NCI-H128 (cell line): ENCODE data around the gene B3GAT1.

Experiments
- DNase-seq: peaks from one replicate; lab custom pipeline; 2025; ENCODE audit not compliant: unreplicated experiment; lab: John Stamatoyannopoulos, UW

B3GAT1 gene

GRCh38 chr11:134374891-134375550 is 37.0 kb downstream of the B3GAT1 start:
- no peak for DNase-seq

GRCh38 chr11:134374171-134374570 is 37.9 kb downstream of the B3GAT1 start:
- DNase-seq = no peak

- DNase-seq = no peak
Measured at GRCh38 chr11:134373591-134374052, 38.4 kb downstream of the B3GAT1 start.

GRCh38 chr11:134372961-134373360 is 39.1 kb downstream of the B3GAT1 start:
- DNase-seq = peak; percentile 61

- no peak for DNase-seq
Measured at GRCh38 chr11:134372536-134372935, 39.5 kb downstream of the B3GAT1 start.

GRCh38 chr11:134371436-134372185 is 40.4 kb downstream of the B3GAT1 start:
- no peak for DNase-seq

GRCh38 chr11:134370526-134371435 is 41.3 kb downstream of the B3GAT1 start:
- no peak for DNase-seq

- no peak for DNase-seq
Measured at GRCh38 chr11:134369656-134370525, 42.2 kb downstream of the B3GAT1 start.

- peak; percentile 17 for DNase-seq
Measured at GRCh38 chr11:134367781-134368180, 44.3 kb downstream of the B3GAT1 start.

- DNase-seq = no peak
Measured at GRCh38 chr11:134366254-134366653, 45.8 kb downstream of the B3GAT1 start.

- DNase-seq = no peak
Measured at GRCh38 chr11:134365011-134365925, 46.8 kb downstream of the B3GAT1 start.

GRCh38 chr11:134364261-134364660 is 47.8 kb downstream of the B3GAT1 start:
- no peak for DNase-seq

GRCh38 chr11:134363592-134363991 is 48.5 kb downstream of the B3GAT1 start:
- DNase-seq = no peak

- DNase-seq = no peak
Measured at GRCh38 chr11:134363161-134363560, 48.9 kb downstream of the B3GAT1 start.

GRCh38 chr11:134362192-134362901 is 49.7 kb downstream of the B3GAT1 start:
- DNase-seq = no peak

- no peak for DNase-seq
Measured at GRCh38 chr11:134361661-134362060, 50.4 kb downstream of the B3GAT1 start.

GRCh38 chr11:134360050-134360835 is 51.8 kb downstream of the B3GAT1 start:
- DNase-seq = peak; percentile 64

- no peak for DNase-seq
Measured at GRCh38 chr11:134359646-134360045, 52.4 kb downstream of the B3GAT1 start.
